ENCODE results near the gene ZSWIM9.
A peak's percentile ranks its signal among the peaks of the same experiment; 100 is the strongest.

ZSWIM9 gene

DNA sequence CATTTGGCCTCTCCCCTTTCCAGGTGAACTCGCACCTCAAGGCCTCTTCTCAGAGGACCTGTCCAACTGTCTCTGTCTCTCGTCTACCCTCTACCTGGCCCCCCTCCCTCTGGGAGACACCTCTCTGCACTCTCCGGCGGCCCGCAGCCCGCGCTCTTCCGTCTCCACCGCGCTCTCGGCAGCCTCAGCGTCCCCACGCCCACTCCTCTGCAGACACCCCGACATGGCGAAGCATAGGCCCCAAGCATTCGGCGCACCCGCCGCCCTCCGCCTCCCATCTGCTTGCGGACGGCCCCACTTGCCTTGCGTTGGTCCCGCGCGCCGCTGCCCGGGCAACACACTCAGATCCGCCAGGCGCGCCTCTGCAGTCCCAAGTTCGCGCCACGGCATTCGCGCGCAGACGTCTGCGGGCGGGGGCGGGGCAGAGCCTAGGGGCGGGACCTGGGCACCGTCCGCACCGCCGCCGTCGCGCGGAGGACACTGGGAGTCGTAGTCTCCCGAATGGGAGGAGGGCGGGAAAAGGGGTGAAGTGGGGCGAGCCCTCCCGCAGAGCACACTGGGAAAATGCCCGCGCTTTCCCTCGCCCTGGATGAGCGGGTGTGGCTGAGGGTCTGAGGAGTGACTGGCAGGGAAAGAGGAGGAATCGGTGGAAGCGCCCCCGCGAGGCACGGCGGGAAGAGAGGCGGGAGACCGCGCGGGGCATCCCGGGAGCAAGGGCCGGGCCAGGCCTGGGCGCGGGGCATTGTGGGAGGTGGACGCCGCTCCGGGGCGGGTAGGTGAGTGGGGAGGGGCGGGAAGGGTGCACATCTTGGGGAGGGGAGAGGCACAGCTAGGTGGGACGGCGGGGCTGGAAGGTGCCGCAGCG, at the start of gene ZSWIM9, which contains the start of gene LIG1:
Gene ZSWIM9 (plus strand): TSS at position 742 of the 865 bp plus-strand sequence. CDS start 1,123 bp downstream, outside the sequence.
Gene LIG1 (minus strand): TSS at position 406 of the 865 bp plus-strand sequence. CDS start 4,778 bp downstream, outside the sequence.
- peak; percentile 84 to 100 (median 92) for DNase-seq

DNA sequence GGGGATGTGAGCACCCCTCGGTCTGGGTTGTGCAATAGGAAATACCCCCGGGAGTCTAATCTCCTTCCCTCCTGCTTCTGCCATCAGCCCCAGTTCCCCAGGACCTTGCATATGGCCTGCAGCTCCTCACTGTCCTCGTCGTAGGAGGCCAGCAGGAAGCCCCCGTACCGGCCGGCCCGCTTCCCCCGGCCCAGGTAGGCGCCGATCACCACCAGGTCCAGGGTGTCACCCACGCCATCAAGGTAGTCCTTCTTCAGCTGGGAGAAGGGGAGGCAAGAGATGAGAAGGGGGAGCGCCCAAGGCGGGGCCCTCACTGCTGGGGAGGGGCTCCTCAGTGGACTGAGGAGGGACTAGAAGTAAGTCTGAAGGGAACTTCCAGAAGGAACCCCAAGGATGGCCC, 49.4 kb upstream of the ZSWIM9 start:
- DNase-seq = no peak

DNA sequence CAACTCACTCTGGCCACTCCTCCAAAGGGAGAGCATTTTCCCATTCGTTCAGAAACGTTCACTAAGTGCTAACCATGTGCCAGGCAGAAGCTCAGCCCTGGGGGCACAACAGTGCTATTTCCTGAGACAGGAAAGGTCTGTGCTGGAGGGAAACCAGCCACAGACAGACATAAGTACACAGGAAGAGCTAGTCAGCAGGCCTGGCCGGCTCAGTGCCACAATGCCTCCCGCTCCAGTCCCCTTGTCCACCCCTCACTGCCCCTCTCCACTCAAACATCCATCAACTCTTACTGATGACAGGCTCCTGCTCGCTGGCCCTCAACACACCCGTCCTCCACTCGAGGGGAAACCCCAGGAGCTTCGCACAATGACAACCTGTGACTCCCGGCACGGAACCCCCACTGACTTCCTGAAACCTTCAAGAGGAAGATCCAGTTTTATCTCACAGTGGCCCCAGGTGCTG, 48.5 kb upstream of the ZSWIM9 start:
- peak in 2 of 14 donors; percentile 15 to 31 for DNase-seq

GRCh38 chr19:48122421-48122820, 48.1 kb upstream of the ZSWIM9 start:
- DNase-seq = no peak

DNA sequence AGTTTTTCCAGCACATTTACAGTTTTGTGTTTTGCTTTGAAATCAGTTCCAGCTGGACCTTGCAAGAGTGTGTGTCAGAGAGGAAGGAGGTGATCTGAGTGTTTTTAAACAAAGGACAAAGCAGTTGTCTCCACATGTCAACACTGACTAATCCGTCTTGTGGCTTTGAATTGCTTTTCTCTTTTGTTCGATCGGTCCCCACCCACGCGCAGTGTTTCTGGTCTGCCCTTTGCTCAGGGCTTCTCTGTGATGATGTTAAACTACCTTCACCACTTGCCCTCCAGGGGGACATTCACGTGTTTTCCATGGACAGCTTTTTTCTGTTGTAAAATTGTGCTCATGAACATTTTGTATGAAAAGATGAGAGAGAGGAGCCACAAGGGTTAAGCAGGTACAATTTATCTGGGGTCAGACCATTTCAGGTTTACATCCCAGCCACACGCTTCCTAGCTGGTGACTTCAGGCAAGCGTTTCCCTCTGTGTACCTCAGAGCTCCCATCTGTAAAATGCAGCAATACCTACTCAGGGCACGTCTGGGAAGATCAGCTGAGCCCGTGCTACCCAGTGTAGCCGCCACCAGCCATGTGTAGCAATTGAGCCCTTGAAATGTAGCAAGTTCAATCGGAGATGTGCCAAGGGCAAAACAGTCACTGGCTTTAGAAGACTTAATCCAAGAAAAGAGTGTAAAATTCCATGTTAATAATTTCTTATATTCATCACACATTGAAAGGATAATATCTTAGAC, 46.4 kb upstream of the ZSWIM9 start:
- DNase-seq = peak in 7 of 14 donors; percentile 9 to 40 (median 15)

DNA sequence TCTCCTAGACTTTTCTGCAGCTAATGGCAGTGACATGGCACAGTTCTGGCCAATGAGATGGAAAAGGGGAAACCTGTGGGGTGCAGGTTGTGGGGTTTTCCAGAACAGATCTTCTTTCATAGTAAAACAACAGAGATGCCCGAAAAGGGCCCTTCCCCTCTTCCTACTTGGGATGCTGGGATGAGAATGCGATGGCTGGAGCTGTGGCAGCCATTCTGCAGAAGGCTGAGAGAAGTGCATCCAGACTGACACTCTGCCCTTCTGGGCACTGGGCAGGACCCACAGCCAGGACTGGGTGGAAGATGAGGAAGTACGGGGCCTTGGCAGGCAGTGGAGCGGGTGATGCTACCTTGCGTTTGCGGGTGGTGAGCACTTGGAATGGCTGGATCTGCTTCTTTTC, 42.9 kb upstream of the ZSWIM9 start:
- no peak for DNase-seq

GRCh38 chr19:48133094-48133493, 37.4 kb upstream of the ZSWIM9 start:
- no peak for DNase-seq

GRCh38 chr19:48135411-48135810, 35.1 kb upstream of the ZSWIM9 start:
- DNase-seq = peak in 1 of 14 donors; percentile 7

DNA sequence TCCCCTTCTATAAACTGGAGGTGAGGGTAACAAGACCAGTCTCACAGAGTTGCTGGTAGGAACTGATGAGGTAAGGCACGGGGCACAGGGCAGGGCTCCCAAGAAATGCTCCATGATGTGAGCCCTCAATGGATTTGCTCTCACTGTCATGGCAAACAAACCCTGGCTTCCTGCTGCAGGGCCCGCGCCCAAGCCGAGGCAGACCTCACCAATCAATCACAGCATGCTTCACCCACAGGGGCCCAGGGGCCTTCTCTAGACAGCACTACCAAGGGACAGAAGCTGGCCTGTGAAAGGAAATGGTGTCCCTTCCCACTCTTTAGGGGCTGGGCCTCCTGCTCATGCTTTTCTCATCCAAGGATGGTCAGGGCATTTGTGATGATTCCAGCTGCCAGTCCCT, 33.9 kb upstream of the ZSWIM9 start:
- no peak for DNase-seq

GRCh38 chr19:48137411-48137810, 33.1 kb upstream of the ZSWIM9 start:
- no peak for DNase-seq

GRCh38 chr19:48139053-48139452, 31.4 kb upstream of the ZSWIM9 start:
- no peak for DNase-seq

DNA sequence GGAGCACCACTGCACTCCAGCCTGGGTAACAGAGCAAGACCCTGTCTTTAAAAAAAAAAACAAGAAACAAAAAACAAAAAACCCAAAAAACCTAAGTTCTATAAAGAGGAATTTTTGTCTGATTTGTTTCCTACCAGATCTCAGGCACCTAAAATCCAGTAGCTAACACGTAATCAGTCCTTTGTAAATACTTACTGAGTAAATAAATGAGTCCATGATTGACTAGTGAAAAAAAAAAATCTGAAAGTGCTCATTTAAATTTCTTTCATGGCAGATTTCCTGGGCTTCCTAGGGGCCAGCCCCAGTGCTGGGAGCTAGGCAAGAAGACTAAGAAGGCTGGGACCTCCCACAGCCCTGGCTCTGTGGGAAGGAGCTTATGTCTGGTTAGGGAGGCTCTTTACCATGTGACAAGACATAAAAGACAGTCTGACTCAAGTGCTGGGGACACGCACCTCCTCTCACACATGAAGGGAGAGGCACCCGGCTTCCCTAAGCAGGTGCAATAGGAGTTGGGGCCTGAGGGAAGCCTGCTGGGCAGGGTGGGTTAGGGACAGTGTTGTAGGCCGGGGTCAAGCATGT, 22.8 kb upstream of the ZSWIM9 start:
- no peak for DNase-seq

- no peak for DNase-seq
Observed at GRCh38 chr19:48148576-48148975, 21.9 kb upstream of the ZSWIM9 start.

DNA sequence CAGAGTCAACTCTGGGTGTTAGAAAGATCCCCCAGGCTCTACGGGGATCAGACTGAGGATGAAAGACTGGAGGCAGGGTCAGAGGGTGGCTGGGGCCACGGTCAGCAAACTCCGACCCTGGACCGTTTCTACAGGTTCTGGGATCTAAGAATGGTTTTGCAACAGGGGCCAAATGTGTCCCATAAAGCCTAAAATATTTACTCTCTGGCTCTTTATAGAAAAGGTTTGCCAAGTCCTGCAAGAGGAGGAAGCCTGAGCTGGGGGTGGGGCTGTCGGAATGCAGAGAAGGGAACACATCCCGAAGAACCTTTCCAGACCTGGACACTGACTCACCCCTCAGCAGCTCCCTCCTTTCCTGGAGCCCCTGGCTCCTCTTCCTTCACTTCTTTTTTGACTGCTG, 21.1 kb upstream of the ZSWIM9 start:
- no peak for DNase-seq

DNA sequence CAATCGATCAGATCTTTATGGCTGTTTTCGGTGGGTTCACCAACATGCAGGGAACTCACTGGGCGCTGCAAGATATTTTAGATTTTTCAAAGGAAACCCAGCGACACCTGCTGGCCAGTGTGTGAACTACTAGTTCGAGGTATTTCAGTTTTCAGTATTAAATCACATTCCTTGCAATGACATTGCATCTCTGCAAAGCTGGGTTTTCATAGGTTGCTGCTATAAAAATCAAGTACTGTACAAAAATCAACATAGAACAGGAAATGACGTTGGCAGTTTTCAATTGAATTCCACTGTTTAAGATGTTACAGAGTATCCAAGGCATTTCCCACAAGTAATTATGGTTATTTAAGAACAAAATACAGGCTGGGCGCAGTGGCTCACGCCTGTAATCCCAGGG, 17.9 kb upstream of the ZSWIM9 start:
- peak in 13 of 14 donors; percentile 9 to 80 (median 30) for DNase-seq

GRCh38 chr19:48154003-48154402, 16.5 kb upstream of the ZSWIM9 start:
- no peak for DNase-seq

DNA sequence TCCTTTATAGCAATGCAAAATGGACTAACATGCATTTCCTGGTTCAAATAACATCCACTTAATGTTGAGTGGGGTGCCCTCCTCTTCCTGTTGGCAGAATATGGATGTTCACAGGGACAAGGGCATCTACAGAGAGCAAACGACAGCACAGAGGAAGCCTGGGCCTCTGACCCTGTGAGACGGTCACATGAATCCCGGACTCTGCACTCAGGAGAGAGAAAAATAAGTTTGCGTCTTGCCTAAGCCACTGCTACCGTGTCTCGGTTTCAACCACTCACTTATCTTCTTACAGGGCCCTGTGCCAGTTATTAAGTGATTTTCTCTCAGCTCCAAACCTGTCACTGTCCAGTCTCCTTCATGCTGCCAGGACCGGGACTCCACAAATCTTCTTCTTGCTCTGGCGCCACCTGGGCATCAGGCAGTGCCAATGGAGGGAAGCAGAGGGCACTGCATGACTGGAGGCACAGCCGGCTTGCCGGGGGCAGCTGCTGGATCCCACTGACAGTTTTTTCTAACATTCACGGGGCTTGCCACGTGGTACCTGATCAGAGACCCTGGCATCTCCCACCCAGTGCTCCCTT, 12.2 kb upstream of the ZSWIM9 start:
- no peak for DNase-seq

DNA sequence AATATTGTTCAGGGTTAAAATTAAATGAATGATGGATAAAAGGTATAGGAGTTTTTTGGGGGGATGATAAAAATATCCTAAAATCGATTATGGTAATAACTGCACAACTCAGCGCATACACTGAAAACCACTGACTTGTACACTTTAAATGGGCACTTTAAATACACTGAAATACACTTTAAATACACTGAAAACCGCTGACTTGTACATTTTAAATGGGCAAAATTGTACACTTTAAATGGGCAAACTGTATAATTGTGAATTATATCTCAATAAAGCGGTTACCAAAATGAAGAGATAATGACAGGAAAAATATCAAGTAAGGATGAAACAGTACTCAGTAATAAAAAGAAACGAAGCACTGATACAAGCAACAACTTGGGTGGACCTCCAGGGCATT, 1.8 kb upstream of the ZSWIM9 start:
- DNase-seq = no peak

DNA sequence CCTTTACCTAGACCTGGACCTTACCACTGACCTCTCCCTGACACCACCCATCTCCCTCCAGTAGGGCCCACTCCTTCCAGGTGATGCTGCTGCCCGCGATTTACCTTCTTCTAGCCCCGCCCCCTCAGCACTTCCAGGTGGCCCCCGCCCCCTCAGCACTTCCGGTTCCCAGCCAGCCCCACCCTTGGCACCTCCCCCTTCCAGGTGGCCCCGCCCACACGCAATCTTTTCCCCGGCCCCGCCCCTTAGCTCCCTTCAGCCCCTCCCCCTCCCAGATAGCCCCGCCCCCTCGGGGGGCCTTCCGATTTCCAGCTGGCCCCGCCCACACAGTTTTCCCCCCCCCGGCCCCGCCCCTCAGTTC, 922 bp upstream of the ZSWIM9 start:
- DNase-seq = peak in 9 of 14 donors; percentile 33 to 61 (median 38)

DNA sequence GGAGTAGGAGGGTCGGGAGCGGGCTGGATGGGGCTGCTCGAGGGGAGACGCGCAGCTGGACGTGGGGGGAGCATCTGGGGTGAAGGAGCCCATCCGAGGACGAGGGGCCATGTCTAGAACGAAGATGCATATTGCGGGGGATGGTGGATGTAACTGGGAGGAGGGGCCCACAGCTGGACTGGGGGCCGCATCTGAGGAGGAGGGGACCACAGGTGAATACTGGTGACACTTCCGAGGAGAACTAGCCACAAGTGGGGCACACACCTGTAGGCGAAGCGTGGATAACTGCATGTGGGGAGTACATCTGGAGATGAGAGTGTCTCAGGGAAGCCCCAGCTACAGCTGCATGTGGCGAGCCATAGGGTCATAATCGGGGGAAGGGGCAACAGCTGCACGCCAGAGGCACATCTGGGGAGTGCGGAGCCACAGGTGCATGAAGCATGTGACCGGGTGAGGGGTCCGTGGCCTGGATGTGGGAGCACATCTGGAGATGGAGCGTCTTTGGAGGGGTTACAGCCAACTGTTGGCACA, 402 bp downstream of the ZSWIM9 start:
- DNase-seq = peak in 4 of 14 donors; percentile 28 to 42 (median 32)

DNA sequence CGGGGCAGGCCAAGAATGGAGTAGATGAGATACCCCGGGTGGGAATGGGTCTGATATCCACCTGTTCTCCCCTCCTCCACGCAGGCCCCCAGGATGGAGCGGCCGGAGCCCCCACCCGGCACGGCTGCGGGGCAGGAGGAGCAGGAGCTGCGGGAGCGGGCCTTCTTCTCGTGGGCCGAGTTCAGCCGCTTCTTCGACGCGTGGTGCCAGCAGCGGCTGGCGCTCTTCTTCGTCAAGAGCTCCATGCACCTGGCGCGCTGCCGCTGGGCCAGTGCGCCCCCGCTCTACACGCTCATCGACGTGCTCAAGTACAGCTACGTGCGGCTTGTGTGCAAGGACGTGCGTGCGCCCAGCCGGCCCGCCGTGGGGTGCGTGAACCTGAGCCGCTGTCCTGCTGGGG, 1.2 kb downstream of the ZSWIM9 start:
- no peak for DNase-seq

DNA sequence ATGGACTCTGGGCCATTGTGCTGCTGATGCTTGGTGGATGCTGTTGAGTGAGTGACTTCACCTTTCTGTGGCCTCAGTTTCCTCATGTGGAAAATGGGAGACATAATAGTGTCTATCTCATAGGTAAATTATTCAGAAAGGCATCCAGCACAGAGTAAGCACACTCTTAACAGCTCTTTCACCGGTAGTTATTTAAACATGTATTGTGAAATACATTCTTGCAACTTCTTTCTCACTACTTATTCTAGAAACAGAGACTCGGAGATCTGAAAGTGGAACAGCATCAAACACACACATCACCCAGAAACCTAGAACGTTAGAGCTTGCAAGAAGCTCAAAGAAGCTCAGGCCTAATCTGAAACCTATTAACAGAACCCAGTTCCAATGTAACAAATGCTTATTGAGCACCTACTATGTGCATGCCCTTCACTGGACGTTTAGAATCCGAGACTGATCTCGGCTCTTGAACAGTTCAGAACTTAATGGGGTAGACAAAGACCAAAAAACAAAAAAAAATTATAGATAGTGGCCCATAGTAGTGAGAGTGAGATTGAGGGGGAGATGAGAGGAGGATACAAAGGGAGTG, 4.1 kb downstream of the ZSWIM9 start:
- no peak for DNase-seq

Data from C1 segment of cervical spinal cord (tissue), 14 donors.